Measurements from ENCODE around the gene NPAS3. TPM values are rescaled to one million over a fixed set of nuclear protein-coding genes. Genes with fewer than 3 reads are reported as not detected.
A peak's percentile ranks its signal among the peaks of the same experiment; 100 is the strongest.

Gene NPAS3
- 1 to 10 TPM; 2.4 TPM for total RNA-seq
- long read RNA-seq, partial matches to known transcripts = 0 of 1 reads
- long read RNA-seq, other reads (novel, unspliced or antisense) = 1 of 1 reads

DNA sequence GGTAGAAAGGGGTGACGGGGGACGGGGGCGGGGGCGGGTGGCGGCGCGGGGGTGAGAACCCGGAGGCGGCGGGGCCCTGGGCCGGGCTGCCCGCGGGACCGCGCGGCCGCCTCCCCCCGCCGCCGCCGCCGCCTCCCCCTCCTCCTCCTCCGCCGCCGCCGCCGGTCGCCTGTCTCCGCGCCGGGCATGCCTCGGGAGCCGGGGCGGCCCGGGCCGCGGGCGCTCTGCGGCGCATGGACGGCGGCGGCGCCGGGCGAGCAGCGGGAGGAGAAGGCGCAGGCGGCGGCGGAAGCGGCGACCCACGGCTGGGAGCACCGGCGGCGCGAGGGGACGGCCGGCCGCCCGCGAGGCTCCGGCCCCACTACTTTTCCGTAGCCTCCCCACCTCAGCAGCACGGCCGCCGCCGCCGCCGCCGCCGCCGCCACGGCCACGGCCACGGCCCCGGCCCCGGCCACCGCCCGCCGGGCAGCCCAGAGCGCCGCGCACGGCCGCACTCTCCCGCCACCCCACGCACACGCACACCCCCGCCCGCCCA is at the start of gene NPAS3:
Gene NPAS3, plus strand, starts transcription at position 161 of the 535 bp plus-strand sequence.
- DNase-seq = peak; percentile 27
- ATAC-seq = peak; percentile 12 to 43
- intact Hi-C loops (cut with DNase I) = loop anchor here in 1 of 2 donors (10.0 kb wide), 2 partner anchors 104 to 224 kb away; no protein-coding TSS in a partner anchor

DNA sequence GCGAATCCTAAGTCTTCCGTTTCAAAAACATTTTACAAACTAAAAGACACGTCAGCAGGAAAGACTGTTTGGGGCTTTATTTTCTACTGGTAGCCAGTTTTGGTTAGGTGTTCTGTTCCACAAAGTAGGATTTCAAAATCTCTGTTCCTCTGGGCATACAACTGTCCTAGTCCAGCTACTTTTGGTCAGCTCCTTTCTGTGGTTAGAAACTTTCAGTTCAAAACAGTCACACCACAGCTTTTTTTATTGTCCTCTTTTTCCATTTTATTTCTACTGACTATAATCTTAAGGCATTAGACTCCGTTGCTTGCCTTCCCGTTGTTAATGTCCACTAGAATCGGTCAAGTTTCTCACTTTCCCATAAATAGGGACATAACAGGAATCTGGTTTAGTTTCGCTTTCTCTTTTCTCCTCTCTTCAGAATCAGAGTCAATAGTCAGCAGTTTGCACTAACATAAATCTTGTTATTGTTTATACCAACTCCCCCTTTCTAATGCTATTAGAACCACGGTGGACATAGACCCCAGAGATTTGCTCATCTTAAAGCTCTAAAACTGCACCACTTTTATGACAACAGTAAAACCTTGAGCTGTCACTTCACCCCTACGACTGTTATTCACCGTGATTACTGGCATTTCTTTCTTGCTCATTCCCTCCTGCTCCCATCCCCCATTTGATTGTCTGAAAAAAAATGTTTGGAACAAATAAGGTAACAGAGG is 41.5 kb upstream of the NPAS3 start:
- DNase-seq = no peak
- intact Hi-C loops (cut with DNase I) = no loop called here
- ATAC-seq = peak; percentile 30 to 40

DNA sequence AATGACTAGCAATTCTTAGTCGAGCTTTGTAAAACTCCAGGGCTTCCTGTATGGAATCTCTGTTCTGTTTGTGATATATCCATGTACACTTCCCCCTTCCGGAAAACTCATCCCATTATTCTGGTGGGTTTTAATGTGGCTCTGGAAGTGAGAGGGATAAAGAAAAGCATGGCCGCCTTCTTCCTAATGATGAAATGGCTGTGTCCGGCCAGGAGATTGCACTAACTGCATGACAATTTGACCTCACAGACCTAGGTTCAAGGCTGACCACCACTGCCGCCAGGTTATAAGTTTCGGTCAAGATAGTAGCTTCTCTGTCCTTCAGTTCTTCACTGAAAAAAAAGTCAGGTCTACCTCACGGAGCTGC is 41.0 kb upstream of the NPAS3 start:
- intact Hi-C loops (cut with DNase I) = no loop called here
- DNase-seq (no peak), ATAC-seq (no peak)

DNA sequence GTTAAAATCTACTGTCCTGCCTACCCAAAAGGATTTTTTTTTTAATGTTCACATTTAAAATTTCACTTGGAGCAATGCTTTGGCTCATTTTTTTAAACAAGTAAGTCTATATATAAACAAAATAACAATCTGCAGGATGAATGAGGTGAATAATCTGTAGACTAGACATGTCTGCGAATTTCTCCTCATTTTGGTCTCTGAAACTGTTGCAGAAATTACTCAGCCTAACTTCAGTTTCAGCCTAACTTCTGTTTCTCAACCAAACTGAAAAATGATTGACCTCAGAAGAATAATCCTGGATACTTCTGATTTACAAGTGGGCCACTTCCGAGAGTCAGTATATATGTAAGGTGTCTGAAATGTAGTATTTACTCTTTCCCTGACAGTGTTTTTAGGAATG is 39.8 kb upstream of the NPAS3 start:
- ATAC-seq = no peak
- intact Hi-C loops (cut with DNase I) = no loop called here
- no peak for DNase-seq

DNA sequence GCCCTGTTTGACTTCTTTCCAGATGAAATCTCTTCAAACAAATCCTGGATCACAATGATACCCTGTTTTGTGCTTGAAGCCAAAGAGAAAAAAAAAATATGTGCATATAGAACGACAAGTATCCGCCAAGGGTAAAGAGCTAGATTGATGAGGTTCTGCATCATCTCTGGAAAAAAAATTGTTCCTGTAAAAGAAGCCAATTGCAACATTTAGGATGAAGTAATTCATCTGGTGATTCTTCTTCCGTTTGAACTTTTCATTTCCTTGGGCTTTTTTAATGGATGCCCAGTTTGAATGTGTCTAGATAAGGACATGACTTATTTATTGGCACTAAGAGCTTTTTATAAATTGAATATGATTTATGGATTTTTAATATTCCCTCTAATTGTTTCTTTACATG is 38.1 kb upstream of the NPAS3 start:
- intact Hi-C loops (cut with DNase I) = no loop called here
- no peak for DNase-seq
- no peak for ATAC-seq

DNA sequence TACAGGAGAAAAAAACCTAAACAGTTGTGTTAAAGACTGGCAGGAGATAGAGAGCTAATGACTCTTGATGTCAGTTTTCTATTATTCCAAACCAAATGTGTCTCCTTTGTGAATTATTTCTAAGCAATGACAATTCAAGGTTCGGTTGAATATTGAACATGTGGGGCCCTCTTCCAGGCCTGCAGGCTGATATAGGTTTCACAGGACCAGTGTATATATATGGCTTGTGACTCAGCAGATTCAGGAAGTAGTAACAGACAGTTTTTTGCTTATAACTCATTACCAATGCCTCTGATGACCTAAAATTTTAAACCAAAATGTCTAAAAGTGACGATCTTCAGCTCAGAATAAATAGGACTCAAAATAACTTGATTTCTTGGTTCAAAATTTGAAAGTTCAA is 33.7 kb upstream of the NPAS3 start:
- intact Hi-C loops (cut with DNase I) = no loop called here
- DNase-seq = no peak
- no peak for ATAC-seq

DNA sequence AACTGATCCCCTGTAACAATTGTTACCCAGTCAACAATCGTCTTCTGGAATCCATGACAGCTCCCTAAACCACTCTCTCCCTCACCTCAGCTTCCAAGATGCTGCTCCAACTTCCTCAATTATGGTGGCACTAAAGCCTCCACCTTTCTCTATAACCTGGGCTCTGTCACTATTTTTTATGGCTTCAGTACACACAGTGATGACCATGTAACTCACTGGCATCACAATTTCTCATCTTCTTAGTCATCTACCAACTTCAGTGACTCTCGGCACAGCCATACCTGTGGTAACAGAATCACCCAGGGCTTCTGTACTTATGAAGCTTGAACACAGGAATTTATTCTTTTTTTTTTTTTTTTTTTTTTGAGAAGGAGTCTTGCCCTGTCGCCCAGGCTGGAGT is 32.0 kb upstream of the NPAS3 start:
- DNase-seq = no peak
- no peak for ATAC-seq
- intact Hi-C loops (cut with DNase I) = no loop called here

DNA sequence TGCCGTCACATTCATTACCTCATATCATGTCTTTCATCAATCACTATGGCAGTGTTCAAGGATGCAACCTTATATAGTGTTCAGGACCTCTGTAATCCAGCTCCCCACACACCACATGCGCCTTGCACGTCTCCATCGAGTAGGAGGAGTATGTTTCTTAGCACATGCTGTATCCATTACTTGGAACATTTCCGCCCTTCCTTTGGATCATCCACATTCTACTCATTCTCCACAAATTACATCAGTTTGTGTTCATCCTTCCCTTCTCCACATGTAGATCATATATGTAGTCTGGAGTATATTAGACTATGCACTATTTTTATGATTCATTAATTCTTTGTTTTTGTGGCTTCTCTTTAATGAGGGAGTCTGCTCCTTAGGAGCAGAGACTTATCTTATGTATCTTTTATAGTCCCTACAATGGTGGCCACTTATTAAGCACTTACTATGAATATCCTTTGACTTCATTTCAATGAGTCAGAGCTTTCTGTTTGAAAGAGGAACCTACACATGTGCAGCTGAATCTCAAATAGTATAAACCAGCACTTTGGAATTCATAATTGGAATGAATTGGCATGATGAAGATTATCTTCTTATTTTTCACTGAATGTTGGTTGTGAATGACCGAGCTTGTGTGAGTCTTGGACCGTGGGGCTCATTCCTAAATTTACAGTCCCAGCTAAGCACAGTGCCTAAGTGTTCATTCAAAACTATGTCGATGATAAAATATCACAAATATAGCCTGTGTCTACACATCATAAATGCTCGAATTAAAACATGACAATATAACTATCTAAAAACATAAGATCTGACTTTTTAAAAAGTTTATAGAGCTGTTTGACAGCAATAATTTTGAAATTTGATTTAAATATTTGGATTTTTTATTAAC is 30.2 kb upstream of the NPAS3 start:
- ATAC-seq = no peak
- intact Hi-C loops (cut with DNase I) = no loop called here
- DNase-seq = no peak

DNA sequence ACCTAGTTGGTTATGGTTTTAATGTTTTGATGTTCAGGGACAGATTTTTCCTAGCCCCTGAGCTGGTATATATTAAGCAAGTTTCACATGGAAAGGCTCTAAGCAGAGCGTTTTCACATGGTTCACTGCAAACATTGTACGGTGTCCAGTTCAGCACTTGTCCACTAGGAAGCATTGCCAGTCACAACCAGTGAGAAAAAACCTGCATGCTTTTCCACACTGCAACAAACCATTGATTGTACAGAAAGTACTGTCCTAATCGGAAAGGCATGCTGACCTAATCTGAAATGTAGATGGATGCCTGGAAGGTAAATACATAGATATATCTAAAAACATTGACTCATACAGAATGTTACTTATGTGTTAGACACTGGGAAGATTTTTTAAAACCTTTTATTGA is 25.0 kb upstream of the NPAS3 start:
- intact Hi-C loops (cut with DNase I) = no loop called here
- no peak for ATAC-seq

DNA sequence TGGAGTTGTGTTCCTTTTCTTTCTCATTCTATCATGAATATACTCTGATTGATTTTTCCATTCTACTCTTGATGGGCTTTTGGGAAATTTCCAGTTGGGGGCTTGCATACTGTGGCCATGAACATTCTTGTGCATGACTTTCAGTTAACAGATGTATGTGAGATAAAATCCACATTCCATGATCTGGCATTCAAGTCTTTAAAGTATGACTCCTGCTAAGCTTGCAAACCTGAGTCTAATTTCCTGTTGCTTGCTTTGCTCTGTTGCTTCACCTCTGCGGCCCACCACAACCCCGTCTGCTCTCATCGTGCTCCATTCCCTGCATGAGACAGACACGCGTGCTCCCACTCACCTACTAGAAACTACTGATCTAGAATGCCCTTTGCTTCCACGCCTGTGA is 24.3 kb upstream of the NPAS3 start:
- intact Hi-C loops (cut with DNase I) = no loop called here
- DNase-seq (no peak), ATAC-seq (no peak)

More for the DNA sequence above, 25.0 kb upstream of the NPAS3 start:
- DNase-seq = no peak

DNA sequence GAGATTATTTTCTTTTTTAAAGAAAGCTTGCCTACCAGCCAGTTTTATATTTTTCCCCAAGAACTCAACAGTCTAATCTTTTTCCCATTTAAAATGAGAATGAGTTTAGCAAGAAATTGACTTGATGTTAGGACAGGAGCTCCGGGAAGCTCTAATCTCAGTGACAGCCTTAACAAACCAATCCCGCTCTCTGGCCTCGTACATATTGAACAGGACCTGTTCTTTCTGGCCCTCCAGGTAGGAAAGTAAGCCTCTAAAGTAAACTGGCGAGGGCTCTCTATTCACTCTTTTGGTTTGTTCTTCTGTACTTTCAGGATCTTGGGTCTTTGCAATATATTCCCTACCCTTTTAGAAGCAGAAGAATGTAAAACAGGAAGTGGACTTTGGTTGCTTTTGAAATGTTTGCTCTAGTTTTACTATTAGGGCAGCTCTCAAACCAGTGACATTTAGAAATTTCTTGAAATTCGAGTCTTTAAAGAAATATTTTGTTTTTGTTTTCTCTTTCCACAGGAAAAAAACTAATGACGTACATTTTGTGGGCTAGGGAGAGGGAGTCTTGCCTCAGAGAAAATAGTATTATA is 17.9 kb upstream of the NPAS3 start:
- no peak for DNase-seq
- no peak for ATAC-seq
- intact Hi-C loops (cut with DNase I) = no loop called here

DNA sequence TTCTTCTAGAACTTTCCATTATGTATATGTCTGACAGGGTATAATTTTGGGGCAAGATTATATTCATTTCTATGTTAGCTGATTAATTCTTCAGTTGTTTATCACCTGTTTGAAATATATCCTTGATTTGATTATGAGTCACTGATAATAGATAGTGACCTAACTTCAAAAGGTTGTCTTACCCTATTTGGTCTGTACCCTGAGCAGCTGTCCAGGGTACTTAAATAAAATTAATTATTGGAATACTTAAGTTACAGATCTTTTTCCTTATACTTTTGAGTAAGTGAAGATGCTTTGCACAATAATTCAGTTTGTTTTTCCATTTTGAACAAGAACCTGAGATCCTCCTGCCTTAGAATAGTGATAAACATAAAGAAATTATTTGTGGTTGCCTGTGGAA is 13.2 kb upstream of the NPAS3 start:
- intact Hi-C loops (cut with DNase I) = no loop called here
- ATAC-seq (no peak), DNase-seq (no peak)

DNA sequence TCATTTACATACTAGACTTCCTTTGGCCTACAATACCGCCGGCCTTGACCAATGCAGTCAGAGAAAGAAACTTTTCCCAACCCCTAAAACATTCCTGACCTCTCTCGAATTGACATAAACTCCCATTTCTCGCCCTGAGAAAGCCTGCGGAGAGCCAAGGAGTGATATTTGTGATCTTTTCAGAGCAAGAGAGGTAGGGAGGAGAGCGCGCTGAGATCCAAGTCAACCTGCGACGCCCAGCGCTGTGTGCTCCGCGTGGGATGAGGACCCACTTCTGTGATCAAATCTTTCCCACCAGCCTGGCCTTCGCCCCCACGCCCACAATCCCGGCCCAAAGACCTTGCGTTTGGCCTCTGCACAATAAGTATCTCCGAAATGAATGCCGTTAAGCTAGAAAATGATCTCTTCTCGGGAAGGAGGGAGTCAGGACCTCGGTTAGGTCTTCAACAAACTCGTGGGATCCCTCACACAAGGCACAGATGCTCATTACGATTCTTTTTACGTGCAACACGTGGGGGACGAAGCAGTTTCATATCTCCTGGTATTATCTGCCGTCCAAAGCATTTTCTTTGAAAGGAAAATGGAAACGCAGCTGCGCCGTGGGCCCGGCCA is 6.3 kb upstream of the NPAS3 start:
- ATAC-seq = no peak
- intact Hi-C loops (cut with DNase I) = loop anchor here in 1 of 2 donors (10.0 kb wide), 2 partner anchors 98 to 218 kb away; no protein-coding TSS in a partner anchor

DNA sequence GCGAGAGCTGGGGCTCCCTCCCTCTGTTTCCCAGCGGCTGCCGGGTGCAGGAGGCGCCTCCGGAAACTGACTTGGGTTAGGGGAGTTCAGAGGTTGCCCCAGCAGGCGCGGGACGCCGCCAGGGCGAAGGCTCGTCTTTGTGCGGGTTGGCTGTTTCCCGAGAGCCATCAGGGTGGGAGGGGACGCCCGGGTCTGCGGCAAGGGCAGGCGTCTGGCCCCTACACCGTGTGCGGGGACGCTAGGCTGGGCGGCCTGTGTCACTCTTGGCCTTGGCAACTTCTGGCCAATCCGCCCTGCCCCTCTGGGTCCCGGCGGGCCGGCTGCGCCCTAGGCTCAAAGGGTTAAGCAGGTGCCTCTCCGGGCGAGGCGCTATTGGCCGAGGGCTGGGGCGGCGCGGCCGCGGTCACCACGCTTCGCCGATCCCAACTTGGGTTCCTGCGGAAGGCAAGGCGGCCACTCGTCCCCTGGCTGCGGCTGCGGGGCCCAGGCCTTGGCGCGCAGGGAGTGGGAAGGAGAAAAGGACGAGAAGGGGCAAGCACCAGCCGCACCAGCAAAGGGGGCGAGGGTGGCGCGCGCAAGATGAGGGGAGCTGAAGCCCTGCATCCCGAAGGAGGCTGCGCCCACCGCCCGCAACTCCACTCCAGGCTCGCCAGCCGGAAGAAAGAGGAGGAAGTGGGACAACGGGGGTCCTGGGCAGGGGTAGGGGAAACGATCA is 5.6 kb upstream of the NPAS3 start:
- intact Hi-C loops (cut with DNase I) = loop anchor here in 1 of 2 donors (10.0 kb wide), 2 partner anchors 98 to 218 kb away; no protein-coding TSS in a partner anchor
- DNase-seq = peak; percentile 24
- peak; percentile 45 to 61 for ATAC-seq

More for the DNA sequence above, 6.3 kb upstream of the NPAS3 start:
- DNase-seq = no peak

DNA sequence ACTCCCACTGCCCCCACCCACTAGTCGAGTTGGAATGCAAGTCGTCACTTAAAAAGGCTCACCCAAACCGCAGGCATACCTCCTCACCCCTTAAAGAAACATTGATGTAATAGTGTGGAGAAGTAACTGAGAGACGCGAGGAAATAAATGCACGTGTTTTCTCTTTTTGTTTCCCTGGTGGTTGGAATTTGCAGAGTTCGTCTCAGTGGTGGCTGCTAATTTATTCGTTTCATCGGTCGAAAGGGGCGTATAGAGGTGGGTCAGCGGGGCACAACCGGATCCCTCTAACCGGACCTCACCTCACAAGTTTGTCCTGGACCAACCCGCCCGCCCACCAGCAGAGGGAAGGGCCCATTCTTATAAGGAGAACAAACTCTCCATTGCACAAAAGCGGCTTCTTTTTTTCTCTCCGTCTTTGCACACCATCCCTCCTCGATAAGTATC is 5.0 kb upstream of the NPAS3 start:
- DNase-seq (no peak), ATAC-seq (peak in 1 of 2 donors; percentile 9)
- intact Hi-C loops (cut with DNase I) = loop anchor here in 1 of 2 donors (10.0 kb wide), 2 partner anchors 99 to 219 kb away; no protein-coding TSS in a partner anchor

DNA sequence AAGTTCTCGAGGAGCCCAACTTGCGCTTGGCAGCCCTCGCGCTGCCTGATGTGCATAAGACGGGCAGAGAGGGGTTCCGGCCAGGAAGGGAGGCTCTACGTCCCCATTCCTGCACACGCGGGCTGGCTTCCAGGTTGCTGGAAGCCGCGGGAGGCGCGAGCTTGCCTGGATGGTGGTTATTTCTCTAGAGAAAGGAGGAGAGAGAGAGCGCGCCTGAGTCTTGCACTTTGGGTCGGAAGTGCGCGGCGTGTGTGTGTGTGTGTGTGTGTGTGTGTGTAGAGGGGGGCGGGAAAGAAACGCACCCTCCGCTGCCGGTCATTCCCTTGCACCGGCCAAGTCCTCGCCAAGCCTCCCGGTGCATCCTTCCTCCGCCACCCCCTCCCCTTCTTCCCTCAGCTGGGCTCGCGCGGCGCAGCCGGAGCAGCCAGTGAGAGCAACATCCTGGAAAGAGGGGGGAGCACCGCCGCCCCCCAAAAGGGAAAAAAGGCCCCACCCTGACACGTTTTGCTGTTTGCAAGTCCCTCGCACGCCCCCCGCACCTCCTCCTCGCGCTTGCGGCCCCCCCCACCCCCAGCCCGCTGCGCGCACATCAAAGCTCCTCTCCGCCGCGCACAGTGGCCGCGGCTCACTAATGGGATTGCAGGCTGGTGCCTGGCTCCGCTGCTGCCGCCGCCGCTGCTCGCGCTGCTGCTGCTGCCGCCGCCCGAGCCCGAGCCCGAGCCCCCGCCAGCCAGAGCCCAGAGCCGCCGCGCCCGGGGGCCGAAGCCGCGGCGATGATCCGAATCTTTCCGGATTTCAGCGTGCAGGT is 4.4 kb upstream of the NPAS3 start:
- DNase-seq = no peak
- ATAC-seq = peak; percentile 7 to 39
- intact Hi-C loops (cut with DNase I) = loop anchor here in 1 of 2 donors (10.0 kb wide), 2 partner anchors 99 to 219 kb away; no protein-coding TSS in a partner anchor

DNA sequence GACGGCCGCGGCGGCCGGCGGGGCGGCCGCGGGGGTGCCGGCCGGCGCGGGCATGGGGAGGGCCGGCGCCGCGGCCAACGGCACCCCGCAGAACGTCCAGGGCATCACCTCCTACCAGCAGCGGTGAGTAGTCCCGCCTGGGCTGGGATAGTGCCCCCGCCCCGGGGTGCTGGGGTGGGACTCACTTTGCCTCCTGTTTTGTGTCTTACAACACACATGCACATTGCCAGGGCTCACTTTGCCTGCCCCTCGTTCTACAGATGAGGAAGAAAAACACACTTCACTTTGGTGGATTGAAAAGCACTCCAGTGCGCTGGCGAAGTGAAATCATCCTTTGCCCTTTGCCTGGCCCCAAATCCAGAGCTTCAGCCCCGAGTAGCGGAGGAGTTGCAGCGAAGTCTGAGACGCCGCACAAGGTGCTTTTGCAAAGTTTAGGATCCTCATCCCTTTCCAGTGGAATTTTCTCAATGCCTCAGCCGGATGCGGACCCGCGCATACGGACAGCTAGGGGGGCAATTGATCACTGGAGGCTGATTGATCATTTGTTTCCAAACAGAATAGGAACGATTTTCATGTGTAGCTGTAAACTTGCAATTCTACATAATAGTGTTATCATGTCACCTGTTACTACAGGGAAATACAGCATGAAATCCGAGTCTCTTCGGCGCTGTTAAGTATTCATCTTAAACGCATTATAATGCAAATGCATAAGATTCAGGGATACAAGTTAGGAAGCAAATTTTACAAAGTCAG is 3.6 kb upstream of the NPAS3 start:
- no peak for ATAC-seq
- intact Hi-C loops (cut with DNase I) = loop anchor here in 1 of 2 donors (10.0 kb wide), 2 partner anchors 100 to 220 kb away; no protein-coding TSS in a partner anchor
- DNase-seq = no peak

All from left cardiac atrium (tissue), 4 donors.